SK-N-SH treated with all-trans-retinoic acid at 6 μM for 48 hours (cell line): ENCODE data around the gene SMYD3.

Experiments
- ATAC-seq: fragments of 200-7000 bp; cut with Tn5 transposase; 3 replicates; pipeline ENCODE4 v1.9.1; 2020; ENCODE audit warnings: mild to moderate bottlenecking, moderate library complexity
- ARNTL ChIP-seq: fragments of 450-650 bp; formaldehyde crosslinking; IDR thresholded peaks from 2 replicates; pipeline ENCODE4 v1.5.0; 2020; ENCODE audit warnings: low read depth, mild to moderate bottlenecking, moderate library complexity, borderline replicate concordance
- BACH2 ChIP-seq: fragments of 250-450 bp; sonication (Bioruptor Pico); IDR thresholded peaks from 2 replicates; pipeline ENCODE4 v1.9.0; 2021; ENCODE audit warnings: mild to moderate bottlenecking, borderline replicate concordance
- ESRRG ChIP-seq: fragments of 250-450 bp; sonication (Bioruptor Pico); IDR thresholded peaks from 2 replicates; pipeline ENCODE4 v1.6.1; 2021; ENCODE audit warnings: mild to moderate bottlenecking
- ISL1 ChIP-seq: fragments of 250-450 bp; sonication (Bioruptor Pico); IDR thresholded peaks from 2 replicates; pipeline ENCODE4 v2.1.2; 2022; ENCODE audit warnings: mild to moderate bottlenecking, moderate library complexity
- OSR1 ChIP-seq: fragments of 250-450 bp; sonication (Bioruptor Pico); IDR thresholded peaks from 2 replicates; pipeline ENCODE4 v1.8.0; 2022; ENCODE audit warnings: moderate library complexity, mild to moderate bottlenecking, inconsistent platforms
- POU6F1 ChIP-seq: fragments of 250-450 bp; sonication (Bioruptor Pico); IDR thresholded peaks from 2 replicates; pipeline ENCODE4 v1.8.0; 2021; ENCODE audit warnings: low read depth, mild to moderate bottlenecking, moderate library complexity, borderline replicate concordance
- PPARA ChIP-seq: fragments of 250-450 bp; sonication (Bioruptor Pico); IDR thresholded peaks from 2 replicates; pipeline ENCODE4 v1.5.0; 2020; ENCODE audit warnings: mild to moderate bottlenecking, borderline replicate concordance
- RARB ChIP-seq: fragments of 250-450 bp; sonication (Bioruptor Pico); IDR thresholded peaks from 2 replicates; pipeline ENCODE4 v1.8.0; 2021; ENCODE audit warnings: mild to moderate bottlenecking, moderate library complexity
- SNAI2 ChIP-seq: fragments of 250-450 bp; sonication (Bioruptor Pico); IDR thresholded peaks from 2 replicates; pipeline ENCODE4 v1.5.0; 2020; ENCODE audit warnings: mild to moderate bottlenecking, moderate library complexity
- TCF4 ChIP-seq: fragments of 250-450 bp; sonication (Bioruptor Pico); IDR thresholded peaks from 2 replicates; pipeline ENCODE4 v1.8.0; 2021; ENCODE audit warnings: mild to moderate bottlenecking, moderate library complexity, borderline replicate concordance
- TOX ChIP-seq: fragments of 250-450 bp; sonication (Bioruptor Pico); IDR thresholded peaks from 2 replicates; pipeline ENCODE4 v1.8.0; 2021; ENCODE audit warnings: mild to moderate bottlenecking, moderate library complexity, borderline replicate concordance
- ZC3H10 ChIP-seq: fragments of 250-450 bp; sonication (Bioruptor Pico); IDR thresholded peaks from 2 replicates; pipeline ENCODE4 v1.5.1; 2021; ENCODE audit warnings: mild to moderate bottlenecking, moderate library complexity
- ZNF565 ChIP-seq: fragments of 450-650 bp; formaldehyde crosslinking; conservative IDR thresholded peaks from 2 replicates; pipeline ENCODE4 v1.5.0; 2020; ENCODE audit warnings: low read depth, mild to moderate bottlenecking, moderate library complexity
- ZNF70 ChIP-seq: fragments of 450-650 bp; formaldehyde crosslinking; IDR thresholded peaks from 2 replicates; pipeline ENCODE4 v1.5.0; 2020; ENCODE audit warnings: mild to moderate bottlenecking, moderate library complexity
- ZNF8 ChIP-seq: fragments of 450-650 bp; formaldehyde crosslinking; IDR thresholded peaks from 2 replicates; pipeline ENCODE4 v1.5.0; 2020; ENCODE audit warnings: mild to moderate bottlenecking, moderate library complexity
- TF ChIP-seq, protein P1 (sequence below): fragments of 250-450 bp; sonication (Bioruptor Pico); IDR thresholded peaks from 2 replicates; pipeline ENCODE4 v1.5.0; 2020; ENCODE audit warnings: mild to moderate bottlenecking, moderate library complexity
- TF ChIP-seq, protein P2 (sequence below): fragments of 250-450 bp; sonication (Bioruptor Pico); IDR thresholded peaks from 2 replicates; pipeline ENCODE4 v1.5.1; 2020; ENCODE audit warnings: low read depth, mild to moderate bottlenecking, moderate library complexity
- TF ChIP-seq, protein P3 (sequence below): fragments of 250-450 bp; sonication (Bioruptor Pico); IDR thresholded peaks from 2 replicates; pipeline ENCODE4 v1.8.0; 2020; ENCODE audit warnings: mild to moderate bottlenecking, moderate library complexity, borderline replicate concordance

SMYD3 gene

GRCh38 chr1:246295968-246296367 lies 211.1 kb downstream of the SMYD3 start (continued):
- TF ChIP-seq, protein P1, sequence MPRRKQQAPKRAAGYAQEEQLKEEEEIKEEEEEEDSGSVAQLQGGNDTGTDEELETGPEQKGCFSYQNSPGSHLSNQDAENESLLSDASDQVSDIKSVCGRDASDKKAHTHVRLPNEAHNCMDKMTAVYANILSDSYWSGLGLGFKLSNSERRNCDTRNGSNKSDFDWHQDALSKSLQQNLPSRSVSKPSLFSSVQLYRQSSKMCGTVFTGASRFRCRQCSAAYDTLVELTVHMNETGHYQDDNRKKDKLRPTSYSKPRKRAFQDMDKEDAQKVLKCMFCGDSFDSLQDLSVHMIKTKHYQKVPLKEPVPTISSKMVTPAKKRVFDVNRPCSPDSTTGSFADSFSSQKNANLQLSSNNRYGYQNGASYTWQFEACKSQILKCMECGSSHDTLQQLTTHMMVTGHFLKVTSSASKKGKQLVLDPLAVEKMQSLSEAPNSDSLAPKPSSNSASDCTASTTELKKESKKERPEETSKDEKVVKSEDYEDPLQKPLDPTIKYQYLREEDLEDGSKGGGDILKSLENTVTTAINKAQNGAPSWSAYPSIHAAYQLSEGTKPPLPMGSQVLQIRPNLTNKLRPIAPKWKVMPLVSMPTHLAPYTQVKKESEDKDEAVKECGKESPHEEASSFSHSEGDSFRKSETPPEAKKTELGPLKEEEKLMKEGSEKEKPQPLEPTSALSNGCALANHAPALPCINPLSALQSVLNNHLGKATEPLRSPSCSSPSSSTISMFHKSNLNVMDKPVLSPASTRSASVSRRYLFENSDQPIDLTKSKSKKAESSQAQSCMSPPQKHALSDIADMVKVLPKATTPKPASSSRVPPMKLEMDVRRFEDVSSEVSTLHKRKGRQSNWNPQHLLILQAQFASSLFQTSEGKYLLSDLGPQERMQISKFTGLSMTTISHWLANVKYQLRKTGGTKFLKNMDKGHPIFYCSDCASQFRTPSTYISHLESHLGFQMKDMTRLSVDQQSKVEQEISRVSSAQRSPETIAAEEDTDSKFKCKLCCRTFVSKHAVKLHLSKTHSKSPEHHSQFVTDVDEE (CRISPR knock-in tag), result no peak
- TF ChIP-seq ZNF8 (CRISPR knock-in tag) (no peak), ZC3H10 (CRISPR knock-in tag) (no peak), ARNTL (CRISPR knock-in tag) (no peak), SNAI2 (CRISPR knock-in tag) (no peak), ZNF70 (CRISPR knock-in tag) (no peak)
- TF ChIP-seq, protein P2, sequence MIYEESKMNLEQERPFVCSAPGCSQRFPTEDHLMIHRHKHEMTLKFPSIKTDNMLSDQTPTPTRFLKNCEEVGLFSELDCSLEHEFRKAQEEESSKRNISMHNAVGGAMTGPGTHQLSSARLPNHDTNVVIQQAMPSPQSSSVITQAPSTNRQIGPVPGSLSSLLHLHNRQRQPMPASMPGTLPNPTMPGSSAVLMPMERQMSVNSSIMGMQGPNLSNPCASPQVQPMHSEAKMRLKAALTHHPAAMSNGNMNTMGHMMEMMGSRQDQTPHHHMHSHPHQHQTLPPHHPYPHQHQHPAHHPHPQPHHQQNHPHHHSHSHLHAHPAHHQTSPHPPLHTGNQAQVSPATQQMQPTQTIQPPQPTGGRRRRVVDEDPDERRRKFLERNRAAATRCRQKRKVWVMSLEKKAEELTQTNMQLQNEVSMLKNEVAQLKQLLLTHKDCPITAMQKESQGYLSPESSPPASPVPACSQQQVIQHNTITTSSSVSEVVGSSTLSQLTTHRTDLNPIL (CRISPR knock-in tag), result no peak

DNA sequence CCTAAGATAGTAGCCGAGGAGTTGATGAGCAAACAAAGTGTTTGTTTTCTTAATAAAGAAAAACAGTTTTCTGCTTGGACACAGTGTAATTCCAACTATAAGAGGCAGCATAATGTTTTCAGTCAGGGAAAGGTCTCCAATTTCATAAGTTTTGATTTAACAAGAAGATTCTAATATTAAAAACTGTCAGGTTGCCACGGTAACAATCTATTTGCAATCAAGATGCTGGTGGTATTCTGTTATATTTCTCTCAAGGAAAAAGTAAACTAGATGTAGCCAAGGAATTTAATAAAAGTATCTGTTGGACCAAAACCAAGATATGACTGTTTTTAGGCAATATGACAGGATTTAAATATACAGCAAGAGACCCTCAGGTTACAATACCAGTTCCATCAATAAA lies 211.7 kb downstream of the SMYD3 start:
- ATAC-seq, result peak; percentile 61
- TF ChIP-seq RARB (CRISPR knock-in tag) (no peak), ISL1 (CRISPR knock-in tag) (no peak; the same call in 1 of the 2 replicates), OSR1 (CRISPR knock-in tag) (no peak)
- TF ChIP-seq, protein P3, sequence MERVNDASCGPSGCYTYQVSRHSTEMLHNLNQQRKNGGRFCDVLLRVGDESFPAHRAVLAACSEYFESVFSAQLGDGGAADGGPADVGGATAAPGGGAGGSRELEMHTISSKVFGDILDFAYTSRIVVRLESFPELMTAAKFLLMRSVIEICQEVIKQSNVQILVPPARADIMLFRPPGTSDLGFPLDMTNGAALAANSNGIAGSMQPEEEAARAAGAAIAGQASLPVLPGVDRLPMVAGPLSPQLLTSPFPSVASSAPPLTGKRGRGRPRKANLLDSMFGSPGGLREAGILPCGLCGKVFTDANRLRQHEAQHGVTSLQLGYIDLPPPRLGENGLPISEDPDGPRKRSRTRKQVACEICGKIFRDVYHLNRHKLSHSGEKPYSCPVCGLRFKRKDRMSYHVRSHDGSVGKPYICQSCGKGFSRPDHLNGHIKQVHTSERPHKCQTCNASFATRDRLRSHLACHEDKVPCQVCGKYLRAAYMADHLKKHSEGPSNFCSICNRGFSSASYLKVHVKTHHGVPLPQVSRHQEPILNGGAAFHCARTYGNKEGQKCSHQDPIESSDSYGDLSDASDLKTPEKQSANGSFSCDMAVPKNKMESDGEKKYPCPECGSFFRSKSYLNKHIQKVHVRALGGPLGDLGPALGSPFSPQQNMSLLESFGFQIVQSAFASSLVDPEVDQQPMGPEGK (CRISPR knock-in tag), result no peak

DNA sequence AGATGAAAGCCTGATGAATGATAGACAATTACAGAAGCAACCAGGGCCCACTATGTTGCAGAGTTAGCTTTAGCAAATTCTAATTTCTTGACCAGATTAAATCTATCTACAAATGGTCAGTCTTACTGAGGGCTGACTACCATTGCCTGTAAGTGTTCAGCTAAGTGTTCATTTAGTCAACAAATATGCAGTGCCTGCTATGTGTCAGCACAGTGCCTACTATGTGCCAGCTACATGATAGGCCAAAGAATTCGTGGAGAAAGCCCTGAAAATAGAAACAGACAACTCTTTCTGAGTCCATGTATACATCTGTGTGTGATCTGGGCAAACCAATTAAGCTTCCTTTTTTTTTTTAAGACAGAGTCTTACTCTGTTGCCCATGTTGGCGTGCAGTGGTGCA lies 212.8 kb downstream of the SMYD3 start:
- no peak for ATAC-seq
- TF ChIP-seq ZNF70 (CRISPR knock-in tag) (no peak), POU6F1 (no peak), ISL1 (CRISPR knock-in tag) (no peak), BACH2 (CRISPR knock-in tag) (no peak), ZNF8 (CRISPR knock-in tag) (no peak), ESRRG (CRISPR knock-in tag) (no peak), RARB (CRISPR knock-in tag) (no peak), OSR1 (CRISPR knock-in tag) (no peak), ZC3H10 (CRISPR knock-in tag) (no peak), PPARA (CRISPR knock-in tag) (no peak), SNAI2 (CRISPR knock-in tag) (no peak), TOX (CRISPR knock-in tag) (no peak), TCF4 (CRISPR knock-in tag) (no peak), ARNTL (CRISPR knock-in tag) (no peak), ZNF565 (CRISPR knock-in tag) (no peak)
- TF ChIP-seq, protein P2 (CRISPR knock-in tag), result no peak
- TF ChIP-seq, protein P3 (CRISPR knock-in tag), result no peak
- TF ChIP-seq, all 23 proteins: peak for 0
